Activated T-helper 1 cell treated with anti-CD3 and anti-CD28 coated beads, Interleukin-2, amount 50 U/mL, for 16 hours (primary cell): ENCODE data around the gene IGF2BP2.
A peak's percentile ranks its signal among the peaks of the same experiment; 100 is the strongest.
"Not testable (repeated sequence)": the region's sequence is repeated elsewhere in the genome, so short reads cannot be mapped to it uniquely, and the experiment has no call there.

Experiments used
- DNase-seq, 2 donors: peaks; one replicate each; pipeline ENCODE4 v3.0.0-alpha.2; 2020; ENCODE audit warnings: low read depth in 1 of 2, low spot score in 1 of 2

The IGF2BP2 gene

DNA sequence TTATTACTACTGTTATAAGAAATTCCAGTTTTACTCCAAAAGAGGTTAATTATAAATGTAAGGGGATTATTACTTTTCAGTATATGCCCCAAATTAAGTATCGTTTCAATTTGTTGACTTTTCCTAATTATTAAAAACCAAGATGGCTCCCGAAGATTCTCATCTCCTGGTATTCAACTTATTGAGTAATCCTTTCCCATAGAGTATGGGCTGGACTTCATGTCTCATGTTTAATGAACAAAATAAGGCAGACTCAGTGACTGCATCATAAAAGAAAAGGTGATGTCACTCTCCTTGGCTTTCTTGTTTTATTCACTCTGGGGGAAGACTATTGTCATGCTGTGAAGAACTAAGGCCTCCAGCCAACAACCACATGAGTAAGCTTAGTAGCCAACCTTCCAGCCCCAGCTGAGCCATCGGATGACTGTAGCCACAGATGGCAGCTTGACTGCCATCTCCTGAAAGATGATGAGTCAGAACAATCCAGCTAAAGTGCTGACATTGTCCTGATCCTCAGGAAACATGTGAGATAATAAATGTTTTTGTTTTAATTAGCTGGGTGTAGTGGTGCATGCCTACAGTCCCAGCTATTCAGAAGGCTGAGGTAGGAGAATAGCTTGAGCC lies 17.3 kb downstream of the IGF2BP2 start:
- DNase-seq: no peak

GRCh38 chr3:185798831-185799110 lies 26.1 kb downstream of the IGF2BP2 start:
- DNase-seq: not testable (repeated sequence)

DNA sequence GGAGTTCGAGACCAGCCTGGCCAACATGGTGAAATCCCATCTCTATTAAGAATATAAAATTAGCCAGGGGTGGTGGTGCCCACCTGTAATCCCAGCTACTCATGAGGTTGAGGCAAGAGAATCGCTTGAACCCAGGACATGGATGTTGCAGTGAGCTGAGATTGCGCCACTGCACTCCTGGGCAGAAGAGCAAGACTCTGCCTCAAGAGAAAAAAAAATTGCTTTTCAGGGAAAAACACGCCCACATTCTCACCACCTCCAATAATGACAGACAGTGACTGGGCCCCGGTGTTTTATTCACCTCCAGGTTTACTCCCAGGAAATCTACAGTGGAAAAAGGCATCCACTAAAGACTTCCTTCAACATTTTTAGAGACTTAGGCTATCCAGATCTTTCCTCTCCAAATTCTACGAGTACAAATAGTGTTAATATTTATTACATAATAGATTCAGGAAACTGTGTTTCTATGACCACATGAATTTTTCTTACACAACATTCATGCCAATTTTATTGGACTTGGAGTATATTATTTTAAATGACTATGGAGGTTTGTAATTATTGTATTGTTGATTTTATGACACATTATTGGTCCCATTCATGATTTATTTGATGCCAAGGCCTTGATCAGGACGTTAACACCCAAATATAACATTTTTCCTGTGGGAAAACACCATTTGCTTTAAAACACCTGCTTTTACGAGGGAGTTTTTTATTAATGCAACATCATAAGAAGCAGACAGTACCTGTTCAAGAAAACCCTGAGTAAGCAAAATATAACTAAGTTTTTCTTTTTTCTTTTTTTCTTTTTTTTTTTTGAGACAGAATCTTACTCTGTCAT lies 26.6 kb downstream of the IGF2BP2 start:
- DNase-seq: no peak

GRCh38 chr3:185797108-185797881 lies 27.5 kb downstream of the IGF2BP2 start:
- DNase-seq: no peak

- DNase-seq: no peak
Measured at GRCh38 chr3:185796431-185797107, 28.3 kb downstream of the IGF2BP2 start.

- DNase-seq: no peak
Measured at GRCh38 chr3:185793381-185793780, 31.5 kb downstream of the IGF2BP2 start.

DNA sequence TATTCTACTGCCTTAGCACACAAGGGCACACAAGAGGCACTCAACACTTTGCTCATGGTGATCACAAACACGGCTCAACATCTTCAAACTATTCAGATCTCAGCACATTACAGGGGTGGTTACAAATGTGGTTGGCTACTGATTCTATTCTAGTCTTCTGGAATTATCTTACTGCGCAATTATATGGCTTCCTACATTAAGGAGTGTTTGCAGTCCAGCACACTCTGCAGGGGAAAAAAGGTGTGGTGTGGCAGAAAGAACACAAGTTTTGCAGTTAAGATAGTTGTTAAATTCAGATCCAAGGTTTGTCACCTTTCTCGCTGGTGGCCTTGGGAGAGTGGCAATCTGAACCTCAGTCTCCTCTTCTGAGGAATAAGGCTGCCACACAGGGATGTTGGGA lies 31.9 kb downstream of the IGF2BP2 start:
- no peak for DNase-seq

- DNase-seq: no peak
Measured at GRCh38 chr3:185789891-185790830, 34.7 kb downstream of the IGF2BP2 start.

DNA sequence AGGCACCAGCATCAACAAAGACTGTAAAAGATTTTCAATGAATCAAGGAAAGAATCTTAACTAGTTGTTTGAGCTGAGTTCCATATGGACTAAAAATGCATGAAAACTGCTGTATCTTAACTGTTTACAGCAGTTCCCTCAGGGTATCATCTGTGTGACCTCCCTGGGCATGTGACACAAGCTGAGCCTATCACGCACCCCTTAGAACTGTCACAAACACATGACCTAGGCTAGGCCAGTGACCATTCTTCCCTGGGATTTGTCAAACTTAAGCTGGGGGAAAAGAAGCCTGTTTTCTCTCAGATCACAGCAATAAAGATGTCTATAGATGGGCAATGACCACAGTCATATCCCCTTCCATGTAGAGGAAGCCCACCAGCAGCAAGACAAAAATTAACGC lies 35.7 kb downstream of the IGF2BP2 start:
- DNase-seq: no peak

DNA sequence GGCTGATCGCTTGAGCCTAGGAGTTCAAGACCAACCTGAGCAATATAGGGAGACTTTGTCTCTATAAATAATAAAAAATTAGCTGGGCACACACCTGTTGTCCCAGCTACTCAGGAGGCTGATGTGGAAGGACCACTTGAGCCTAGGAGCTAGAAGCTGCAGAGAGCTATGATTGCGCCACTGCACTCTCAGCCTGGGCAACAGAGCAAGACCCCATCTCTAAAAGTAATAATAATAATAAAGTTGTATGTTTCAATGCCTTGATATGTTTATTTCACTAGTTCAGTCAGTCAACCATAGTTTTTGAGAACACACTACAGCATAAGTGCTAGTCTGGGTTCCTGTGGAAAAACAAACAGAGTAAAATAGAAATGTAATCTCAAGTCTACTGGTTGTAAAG lies 36.5 kb downstream of the IGF2BP2 start:
- no peak for DNase-seq

- DNase-seq: no peak
Measured at GRCh38 chr3:185786956-185787877, 37.6 kb downstream of the IGF2BP2 start.

DNA sequence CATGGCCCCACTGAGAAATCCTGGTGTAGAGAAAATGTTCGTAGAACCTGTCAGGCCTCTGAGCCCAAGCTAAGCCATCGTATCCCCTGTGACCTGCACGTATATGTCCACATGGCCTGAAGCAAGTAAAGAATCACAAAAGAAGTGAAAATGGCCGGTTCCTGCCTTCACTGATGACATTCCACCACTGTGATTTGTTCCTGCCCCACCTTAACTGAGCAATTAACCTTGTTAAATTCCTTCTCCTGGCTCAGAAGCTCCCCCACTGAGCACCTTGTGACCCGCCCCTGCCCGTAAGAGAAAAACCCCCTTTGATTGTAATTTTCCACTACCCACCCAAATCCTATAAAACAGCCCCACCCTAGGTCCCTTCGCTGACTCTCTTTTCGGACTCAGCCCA lies 38.6 kb downstream of the IGF2BP2 start:
- DNase-seq: not testable (repeated sequence)

GRCh38 chr3:185784317-185784716 lies 40.5 kb downstream of the IGF2BP2 start:
- DNase-seq: no peak

- no peak for DNase-seq
Measured at GRCh38 chr3:185781759-185782158, 43.1 kb downstream of the IGF2BP2 start.

DNA sequence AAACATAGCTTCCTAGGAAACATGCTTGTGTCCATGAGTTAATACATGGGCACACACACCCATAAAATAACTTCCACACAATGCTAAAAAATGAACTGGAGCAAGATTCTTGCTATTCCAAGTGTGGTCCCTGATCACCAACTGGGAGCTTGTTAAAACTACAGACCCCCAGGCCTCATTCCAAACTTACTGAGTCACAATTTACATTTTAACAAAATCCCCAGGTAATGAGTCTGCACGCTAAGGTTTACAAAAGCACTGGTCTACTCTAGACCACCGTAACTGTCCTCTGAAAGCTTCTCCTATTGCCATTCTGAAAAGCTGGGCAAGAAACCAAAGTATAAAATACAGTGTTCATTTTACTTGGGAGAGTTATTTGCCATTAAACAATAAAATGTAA lies 45.4 kb downstream of the IGF2BP2 start:
- DNase-seq: no peak

DNA sequence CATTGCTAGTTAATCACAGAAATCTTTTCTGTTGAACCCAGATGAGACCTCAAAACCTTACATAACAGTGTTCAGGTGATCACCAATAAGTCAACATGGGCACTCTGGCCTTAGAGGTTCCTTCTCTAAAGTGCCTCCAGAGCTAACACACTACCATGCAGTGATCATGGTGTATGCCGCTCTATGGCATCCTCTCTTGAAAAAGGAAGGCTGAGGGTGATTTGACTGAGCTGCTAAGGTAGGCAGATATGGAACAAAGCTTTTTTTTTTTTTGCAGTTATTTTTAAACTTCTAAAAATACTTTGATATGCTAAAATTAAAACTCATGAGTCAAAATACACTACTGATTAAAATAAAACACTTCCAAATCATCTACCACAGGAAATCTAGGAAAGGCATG lies 46.0 kb downstream of the IGF2BP2 start:
- DNase-seq: no peak

DNA sequence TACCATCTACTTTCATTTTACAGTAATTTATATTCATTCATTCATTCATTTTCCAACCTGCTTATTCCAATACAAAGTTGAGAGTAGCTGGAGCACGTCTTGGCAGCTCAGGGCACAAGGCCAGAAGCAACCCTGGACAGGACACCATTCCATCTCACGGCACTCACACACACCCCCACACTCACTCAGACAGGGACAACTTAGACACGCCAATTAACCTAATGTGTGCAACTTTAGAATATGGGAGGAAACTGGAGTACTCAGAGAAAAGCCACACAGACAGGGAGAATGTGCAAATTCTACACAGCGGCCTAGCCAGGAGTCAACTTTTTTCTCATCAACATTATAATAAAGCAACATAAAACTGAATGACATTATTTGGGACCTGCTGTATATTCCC lies 46.7 kb downstream of the IGF2BP2 start:
- DNase-seq: no peak

GRCh38 chr3:185770109-185770508 lies 54.7 kb downstream of the IGF2BP2 start:
- no peak for DNase-seq

DNA sequence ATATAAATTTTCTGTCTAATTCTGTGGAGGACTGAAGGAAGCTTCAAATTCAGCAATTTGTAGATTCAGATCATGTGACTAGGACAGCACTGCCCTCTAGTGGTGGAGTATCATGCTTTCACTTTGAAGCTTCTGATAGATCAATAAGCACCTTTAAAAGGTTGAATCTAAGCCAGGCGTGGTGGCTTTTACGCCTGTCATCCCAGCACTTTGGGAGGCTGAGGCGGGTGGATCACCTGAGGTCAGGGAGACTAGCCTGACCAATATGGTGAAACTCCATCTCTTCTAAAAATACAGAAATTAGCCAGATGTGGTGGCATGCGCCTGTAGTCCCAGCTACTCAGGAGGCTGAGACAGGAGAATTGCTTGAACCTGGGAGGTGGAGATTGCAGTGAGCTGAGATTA lies 56.3 kb downstream of the IGF2BP2 start:
- DNase-seq: peak in 1 of 2 donors; percentile 2
